NCI-H748 treated with DMSO at 0.1 percent for 48 hours (cell line): ENCODE data around the gene DCAF11.
"Not testable (repeated sequence)": the region's sequence is repeated elsewhere in the genome, so short reads cannot be mapped to it uniquely, and the experiment has no call there.

Experiments
- DNase-seq: peaks from one replicate; lab custom pipeline; 2025; lab: John Stamatoyannopoulos, UW

The DCAF11 gene

DNA sequence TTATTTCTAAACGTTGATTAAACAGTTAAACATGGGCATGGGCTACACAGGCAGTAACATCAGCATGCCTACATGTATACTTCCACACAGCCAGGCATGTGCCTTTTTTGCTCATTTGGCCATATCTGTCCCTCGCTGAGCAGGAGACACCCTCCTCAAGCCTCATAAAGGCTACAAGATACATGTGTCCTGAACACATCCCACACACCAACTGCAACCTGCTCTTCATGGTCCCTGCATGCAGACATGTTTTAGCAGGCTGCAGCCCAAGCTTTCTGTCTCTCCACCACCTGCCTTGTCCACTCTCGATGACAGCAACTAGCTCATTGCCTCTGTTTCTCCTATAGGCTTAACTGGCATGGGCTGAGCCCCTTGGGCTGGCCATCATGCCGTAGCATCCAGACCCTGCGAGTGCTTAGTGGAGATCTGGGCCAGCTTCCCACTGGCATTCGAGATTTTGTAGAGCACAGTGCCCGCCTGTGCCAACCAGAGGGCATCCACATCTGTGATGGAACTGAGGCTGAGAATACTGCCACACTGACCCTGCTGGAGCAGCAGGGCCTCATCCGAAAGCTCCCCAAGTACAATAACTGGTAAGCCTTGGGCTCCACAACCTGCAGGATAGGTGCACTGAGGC is 17.9 kb upstream of the DCAF11 start:
- no peak for DNase-seq

- DNase-seq = no peak
Observed at GRCh38 chr14:24098229-24098926, 16.2 kb upstream of the DCAF11 start.

- DNase-seq = no peak
Observed at GRCh38 chr14:24098927-24099813, 15.4 kb upstream of the DCAF11 start.

DNA sequence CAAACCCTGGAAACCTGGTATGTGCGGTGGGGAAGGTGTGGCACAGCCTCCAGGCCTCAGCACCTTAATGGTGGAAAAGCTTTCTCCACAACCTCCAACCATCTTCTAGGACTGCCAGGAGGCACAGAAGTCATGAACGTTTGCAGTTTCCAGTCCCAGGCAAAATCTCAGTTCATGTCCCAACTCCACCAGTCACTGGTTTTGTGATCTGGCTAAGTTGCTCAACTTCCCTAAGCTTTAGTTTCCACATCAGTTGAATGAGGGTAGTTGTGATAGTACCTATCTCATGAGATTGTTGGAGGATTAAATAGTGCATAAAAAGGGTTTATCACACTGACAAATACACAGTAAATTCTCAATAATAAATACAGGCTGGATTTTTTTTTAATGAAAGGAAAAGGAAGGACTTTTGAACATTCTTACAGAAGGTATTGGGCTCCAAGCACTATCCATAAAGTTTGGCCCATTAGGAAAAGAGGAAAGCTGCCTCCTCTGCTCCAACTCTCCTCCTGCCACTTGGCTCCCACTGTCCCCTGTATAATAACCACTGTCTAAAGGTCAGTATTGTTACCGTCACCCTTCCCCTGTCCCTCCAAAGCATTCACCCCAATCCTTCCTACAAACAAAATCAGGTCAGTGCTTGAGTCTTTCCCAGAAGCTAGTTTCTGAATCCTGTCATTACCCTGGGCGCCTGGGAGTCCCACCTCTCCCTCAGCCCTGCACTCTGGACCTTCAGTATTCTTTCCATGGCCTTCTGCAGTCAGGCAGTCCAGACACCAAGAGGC is 14.2 kb upstream of the DCAF11 start:
- no peak for DNase-seq

GRCh38 chr14:24100982-24101494 is 13.5 kb upstream of the DCAF11 start:
- DNase-seq = no peak

DNA sequence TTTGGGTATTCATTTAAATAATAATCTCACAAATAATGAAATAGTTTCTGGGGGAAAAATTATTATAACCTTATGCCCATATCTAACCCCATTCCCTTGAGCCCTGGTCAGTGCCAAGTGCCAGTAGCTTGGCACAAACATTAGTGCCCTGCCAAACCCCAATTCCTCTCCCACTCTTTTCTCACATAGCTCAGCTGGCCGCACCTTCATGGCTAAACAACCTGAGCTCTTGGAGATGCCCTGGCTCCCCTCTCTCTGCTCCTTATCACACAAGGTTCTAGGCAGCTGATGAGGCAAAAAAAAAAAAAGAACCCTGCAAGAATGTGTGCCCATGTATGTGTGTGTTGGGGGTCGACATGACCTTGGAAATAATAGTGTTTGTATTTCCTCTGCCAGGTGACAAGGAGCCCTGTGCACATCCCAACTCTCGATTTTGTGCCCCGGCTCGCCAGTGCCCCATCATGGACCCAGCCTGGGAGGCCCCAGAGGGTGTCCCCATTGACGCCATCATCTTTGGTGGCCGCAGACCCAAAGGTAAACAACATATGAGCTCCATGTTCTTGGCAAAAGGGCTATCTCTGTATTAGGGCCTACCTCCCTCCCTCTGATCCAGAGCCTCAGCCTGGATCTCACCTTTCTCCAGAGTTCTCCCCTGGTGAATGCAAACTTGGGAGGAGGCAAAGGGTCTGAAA is 12.1 kb upstream of the DCAF11 start:
- no peak for DNase-seq

- no peak for DNase-seq
Observed at GRCh38 chr14:24103451-24103850, 11.1 kb upstream of the DCAF11 start.

- DNase-seq = not testable (repeated sequence)
Observed at GRCh38 chr14:24105609-24106239, 8.9 kb upstream of the DCAF11 start.

DNA sequence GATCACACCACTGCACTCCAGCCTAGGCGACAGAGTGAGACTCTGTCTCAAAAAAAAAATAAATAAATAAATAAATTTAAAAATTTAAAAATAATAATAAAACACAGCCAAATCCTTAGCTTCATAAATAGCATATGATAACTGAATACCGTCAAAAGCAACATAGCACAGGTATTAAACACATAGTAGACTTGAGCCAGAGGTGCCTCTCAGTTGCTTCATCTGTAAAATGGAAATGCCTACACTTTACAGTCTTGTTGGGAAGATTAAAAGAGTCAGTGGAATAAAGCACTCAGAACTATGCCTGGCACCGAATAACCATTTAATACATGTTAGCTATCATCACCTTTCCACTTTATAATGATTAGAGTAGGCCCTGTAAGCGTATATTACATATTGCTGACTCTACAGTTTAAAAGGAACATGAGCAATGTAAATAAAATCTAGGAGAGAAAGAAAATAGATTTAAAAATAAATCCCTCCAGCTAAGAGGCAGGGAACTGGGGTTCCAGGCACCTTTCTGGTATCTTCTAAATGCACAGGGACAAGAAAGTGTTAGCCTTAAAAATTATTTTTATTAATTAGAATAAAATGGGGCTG is 7.8 kb upstream of the DCAF11 start:
- no peak for DNase-seq

GRCh38 chr14:24108336-24108874 is 6.2 kb upstream of the DCAF11 start:
- no peak for DNase-seq

DNA sequence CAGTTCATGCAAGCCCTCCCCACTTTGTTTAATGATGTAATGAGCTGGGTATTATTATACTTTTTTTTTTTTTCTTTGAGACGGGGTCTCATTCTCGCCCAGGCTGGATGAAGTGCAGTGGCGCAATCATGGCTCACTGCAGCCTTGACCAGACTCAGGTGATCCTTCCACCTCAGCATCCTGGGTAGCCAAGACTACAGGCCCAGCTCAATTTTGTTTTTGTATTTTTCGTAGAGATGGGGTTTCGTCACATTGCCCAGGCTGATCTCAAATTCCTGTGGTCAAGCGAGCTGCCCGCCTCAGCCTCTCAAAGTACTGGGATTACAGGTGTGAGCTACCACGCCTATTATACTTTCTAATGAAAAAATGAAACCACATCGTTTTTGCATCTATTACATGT is 4.5 kb upstream of the DCAF11 start:
- DNase-seq = no peak

DNA sequence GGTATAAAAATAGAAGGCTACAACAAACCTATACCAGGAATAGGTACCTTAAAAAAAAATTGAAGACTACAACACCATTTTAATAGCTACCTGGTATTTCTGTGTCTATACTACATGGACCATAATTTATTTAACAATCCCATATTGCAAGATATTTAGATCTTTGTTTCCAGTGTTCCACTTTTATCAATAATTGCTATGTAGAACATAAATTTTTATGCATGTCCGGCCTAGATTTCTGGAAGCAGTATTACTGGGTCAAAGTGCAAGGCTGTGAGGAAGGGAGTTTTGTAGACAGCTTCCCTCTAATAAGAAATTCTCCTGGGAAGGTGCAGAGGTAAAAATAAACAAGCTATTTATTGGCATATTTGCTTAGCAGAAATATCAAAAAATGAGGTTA is 4.1 kb upstream of the DCAF11 start:
- no peak for DNase-seq

DNA sequence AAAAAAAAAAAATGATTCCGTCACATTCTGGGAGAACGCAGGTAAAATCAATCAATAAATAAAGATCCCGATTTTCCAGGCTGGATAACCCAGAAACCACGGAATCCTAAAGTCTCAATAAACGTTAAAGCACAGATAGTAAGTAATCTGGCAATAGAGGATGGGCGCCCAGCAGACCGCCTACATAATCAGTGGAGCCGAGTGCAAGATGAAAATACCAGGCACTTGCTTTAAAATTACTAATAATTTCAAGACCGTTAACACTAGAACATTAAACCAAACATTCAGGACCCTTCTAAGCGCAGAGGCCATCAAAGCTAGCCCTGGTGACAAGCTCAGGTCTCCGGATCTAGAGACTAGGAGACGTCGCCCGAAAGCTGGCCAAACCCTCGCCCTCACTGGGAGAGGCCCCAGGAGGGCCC is 1.2 kb upstream of the DCAF11 start:
- no peak for DNase-seq

DNA sequence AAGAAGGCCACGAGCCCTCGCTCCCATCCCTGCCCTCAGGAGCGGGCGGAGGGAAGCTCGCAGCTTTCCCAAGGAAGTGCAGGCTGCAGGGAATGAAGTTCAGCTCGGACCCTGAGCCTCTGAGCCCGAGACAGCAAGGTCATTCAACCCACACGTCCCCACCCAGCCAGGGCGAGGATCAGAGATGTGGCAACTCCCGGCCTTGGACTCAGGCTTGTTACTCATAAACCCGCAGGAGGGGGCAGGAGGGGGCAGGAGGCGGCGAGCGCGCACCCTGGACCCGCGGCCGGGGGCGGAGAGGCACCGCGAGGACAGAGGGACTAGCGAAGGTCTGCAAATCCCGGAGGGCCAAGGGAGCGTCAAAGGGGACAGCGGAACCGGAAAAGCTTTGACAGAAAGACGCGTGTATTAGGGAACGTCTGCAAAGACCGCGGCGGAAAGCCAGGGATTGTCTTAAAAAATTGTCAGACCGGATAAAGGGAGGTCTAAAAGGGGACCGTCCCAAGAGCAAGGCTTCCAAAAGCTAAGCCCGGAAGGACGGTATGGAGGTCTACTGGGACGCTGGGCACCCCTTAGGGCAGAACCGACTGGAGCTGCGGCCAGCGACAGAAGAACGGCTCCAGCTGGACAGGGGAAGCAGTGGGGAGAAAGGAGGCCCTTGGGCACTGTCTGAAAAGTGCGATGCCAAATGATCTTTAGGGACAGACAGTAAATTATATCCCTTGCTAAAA is 611 bp upstream of the DCAF11 start:
- DNase-seq = peak; percentile 76

GRCh38 chr14:24115422-24116127 is 998 bp downstream of the DCAF11 start:
- no peak for DNase-seq

DNA sequence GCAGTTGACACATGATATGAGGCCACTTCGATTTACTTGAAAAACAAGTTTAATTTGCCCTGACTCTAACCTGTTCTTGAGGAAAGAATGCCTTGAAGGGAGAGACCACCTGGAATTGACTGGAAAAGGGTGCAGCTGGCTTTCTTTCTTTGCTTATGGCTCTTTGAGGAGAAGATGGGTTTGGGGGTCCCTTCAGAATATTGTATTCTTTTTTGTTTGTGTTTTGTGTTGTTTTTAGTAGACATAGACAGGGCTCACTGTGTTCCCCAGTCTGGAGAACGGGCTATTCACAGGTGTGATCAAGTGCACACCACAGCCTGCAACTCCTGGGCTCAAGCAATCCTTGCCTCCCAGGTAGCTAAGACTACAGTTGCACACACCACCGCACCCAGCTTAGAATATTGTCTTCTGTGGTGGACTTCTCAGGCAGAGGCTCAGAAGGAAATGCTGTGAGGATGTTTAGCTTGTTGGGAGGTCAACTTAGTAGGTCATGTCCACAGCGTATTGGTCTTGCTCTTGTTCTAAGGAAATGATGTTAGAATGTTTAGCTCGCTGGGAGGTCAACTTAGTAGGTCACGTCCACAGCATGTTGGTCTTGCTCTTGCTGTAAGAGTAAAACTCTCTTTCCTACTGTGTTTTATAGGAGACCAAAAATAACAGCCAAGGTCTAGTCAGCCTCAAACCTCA is 1.7 kb downstream of the DCAF11 start:
- DNase-seq = no peak

- no peak for DNase-seq
Observed at GRCh38 chr14:24117179-24117578, 2.6 kb downstream of the DCAF11 start.

- DNase-seq = no peak
Observed at GRCh38 chr14:24119691-24120090, 5.1 kb downstream of the DCAF11 start.
